PFSK-1 (cell line): ENCODE data around the gene ATP1B3.

Source experiments
- POLR2AphosphoS5 ChIP-seq: IDR thresholded peaks from 2 replicates; pipeline ENCODE4 v1.6.1; 2012; ENCODE audit warnings: low read depth, mild to moderate bottlenecking, control low read depth, low read length, moderate library complexity
- SIN3A ChIP-seq: IDR thresholded peaks from 2 replicates; pipeline ENCODE4 v1.6.1; 2012; ENCODE audit warnings: mild to moderate bottlenecking, low read length, moderate library complexity, borderline replicate concordance; ENCODE audit not compliant: insufficient read depth
- TF ChIP-seq, protein P1 (sequence below), 2 experiments: IDR thresholded peaks; 2 replicates each; pipeline versions ENCODE4 v1.6.1 to v1.8.0; 2011 to 2012; ENCODE audit warnings: low read depth in 2 of 2, low read length in 2 of 2, control low read depth in 1 of 2, inconsistent platforms in 1 of 2, mild to moderate bottlenecking in 1 of 2, moderate library complexity in 1 of 2; ENCODE audit not compliant: insufficient read depth in 1 of 2

GRCh38 chr3:141934354-141934753 is 57.9 kb downstream of the ATP1B3 start:
- no peak for TF ChIP-seq SIN3A
- TF ChIP-seq, protein P1, sequence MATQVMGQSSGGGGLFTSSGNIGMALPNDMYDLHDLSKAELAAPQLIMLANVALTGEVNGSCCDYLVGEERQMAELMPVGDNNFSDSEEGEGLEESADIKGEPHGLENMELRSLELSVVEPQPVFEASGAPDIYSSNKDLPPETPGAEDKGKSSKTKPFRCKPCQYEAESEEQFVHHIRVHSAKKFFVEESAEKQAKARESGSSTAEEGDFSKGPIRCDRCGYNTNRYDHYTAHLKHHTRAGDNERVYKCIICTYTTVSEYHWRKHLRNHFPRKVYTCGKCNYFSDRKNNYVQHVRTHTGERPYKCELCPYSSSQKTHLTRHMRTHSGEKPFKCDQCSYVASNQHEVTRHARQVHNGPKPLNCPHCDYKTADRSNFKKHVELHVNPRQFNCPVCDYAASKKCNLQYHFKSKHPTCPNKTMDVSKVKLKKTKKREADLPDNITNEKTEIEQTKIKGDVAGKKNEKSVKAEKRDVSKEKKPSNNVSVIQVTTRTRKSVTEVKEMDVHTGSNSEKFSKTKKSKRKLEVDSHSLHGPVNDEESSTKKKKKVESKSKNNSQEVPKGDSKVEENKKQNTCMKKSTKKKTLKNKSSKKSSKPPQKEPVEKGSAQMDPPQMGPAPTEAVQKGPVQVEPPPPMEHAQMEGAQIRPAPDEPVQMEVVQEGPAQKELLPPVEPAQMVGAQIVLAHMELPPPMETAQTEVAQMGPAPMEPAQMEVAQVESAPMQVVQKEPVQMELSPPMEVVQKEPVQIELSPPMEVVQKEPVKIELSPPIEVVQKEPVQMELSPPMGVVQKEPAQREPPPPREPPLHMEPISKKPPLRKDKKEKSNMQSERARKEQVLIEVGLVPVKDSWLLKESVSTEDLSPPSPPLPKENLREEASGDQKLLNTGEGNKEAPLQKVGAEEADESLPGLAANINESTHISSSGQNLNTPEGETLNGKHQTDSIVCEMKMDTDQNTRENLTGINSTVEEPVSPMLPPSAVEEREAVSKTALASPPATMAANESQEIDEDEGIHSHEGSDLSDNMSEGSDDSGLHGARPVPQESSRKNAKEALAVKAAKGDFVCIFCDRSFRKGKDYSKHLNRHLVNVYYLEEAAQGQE (IDR thresholded peaks at IDR 0.05; ENCODE audit: insufficient read depth in 1 of 2, low read depth in 2 of 2, low read length in 2 of 2) = no peak
- no peak for TF ChIP-seq POLR2AphosphoS5
